Stimulated activated CD8-positive, alpha-beta memory T cell treated with anti-CD3 and anti-CD28 coated beads, Interleukin-7, amount 100 ng/mL, for 48 hours (primary cell): ENCODE measurements around the gene NDUFS6.

Experiments used
- DNase-seq, 2 donors: peaks; one replicate each; pipeline ENCODE4 v3.0.0-alpha.2; 2020; ENCODE audit warnings: low read depth in 1 of 2; ENCODE audit errors: extremely low read depth in 1 of 2

Gene NDUFS6

DNA sequence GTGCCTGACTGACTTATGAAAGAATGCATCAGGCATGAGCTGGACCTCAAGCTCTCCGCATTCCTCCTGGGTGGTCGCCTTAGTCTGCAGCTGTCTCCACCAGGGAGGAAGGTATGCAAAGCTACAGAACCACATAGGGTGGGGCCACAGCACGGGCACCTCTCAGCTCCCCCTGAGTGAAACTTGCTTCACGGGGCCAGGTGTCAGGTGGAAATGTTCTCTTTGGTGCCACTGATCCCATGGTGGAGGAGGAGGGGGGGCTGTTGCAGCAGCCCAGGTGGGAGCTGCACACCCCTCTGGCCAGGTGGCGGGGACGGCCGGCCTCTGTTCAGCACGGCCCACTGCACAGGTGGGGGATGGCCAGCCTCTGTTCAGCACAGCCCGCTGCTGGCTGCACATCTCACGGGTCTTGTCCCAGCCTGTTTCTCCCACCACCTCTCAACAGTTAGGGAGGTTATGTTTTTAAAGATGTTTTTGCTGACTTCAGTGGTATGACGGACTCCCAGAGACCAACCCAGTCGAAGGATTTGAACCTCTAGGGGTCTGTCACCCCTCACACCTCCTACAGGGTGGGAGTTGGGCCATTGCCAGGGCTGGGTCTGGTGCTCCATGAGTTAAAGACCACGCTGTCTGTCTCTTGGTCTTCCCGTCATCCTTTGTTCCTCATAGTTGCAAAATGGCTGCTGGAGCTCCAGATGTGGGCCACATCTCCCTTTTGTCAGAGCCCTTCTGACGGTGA lies 35.9 kb upstream of the NDUFS6 start:
- DNase-seq: no peak

- DNase-seq: no peak
Observed at GRCh38 chr5:1765880-1766235, 35.3 kb upstream of the NDUFS6 start.

GRCh38 chr5:1767524-1768282 lies 33.5 kb upstream of the NDUFS6 start:
- DNase-seq: no peak

- no peak for DNase-seq
Observed at GRCh38 chr5:1768283-1769000, 32.8 kb upstream of the NDUFS6 start.

DNA sequence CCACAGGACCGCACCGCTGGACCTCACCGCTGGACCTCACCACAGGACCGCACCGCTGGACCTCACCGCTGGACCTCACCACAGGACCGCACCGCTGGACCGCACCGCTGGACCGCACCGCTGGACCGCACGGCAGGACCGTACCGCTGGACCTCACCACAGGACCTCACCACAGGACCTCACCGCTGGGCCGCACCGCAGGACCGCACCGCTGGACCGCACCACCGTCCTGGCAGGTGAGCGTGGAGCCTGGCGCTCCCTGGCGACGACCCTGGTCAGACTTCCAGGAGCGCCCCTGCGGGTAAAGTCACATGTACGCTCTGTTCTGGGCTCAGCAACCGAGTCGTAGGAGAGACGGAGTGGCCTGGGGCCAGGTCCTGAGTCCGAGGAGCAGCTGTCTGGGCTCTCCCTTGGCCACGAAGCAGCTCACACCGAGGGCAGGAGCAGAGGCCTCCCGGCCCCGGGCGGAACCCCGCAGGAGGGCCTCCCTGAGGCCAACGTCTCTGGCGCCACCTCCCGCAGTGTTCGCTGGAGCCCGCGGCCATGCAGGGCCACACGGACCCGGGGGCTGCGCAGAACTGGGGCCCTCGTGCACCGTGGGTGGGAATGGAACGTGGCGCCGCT lies 32.1 kb upstream of the NDUFS6 start:
- no peak for DNase-seq

DNA sequence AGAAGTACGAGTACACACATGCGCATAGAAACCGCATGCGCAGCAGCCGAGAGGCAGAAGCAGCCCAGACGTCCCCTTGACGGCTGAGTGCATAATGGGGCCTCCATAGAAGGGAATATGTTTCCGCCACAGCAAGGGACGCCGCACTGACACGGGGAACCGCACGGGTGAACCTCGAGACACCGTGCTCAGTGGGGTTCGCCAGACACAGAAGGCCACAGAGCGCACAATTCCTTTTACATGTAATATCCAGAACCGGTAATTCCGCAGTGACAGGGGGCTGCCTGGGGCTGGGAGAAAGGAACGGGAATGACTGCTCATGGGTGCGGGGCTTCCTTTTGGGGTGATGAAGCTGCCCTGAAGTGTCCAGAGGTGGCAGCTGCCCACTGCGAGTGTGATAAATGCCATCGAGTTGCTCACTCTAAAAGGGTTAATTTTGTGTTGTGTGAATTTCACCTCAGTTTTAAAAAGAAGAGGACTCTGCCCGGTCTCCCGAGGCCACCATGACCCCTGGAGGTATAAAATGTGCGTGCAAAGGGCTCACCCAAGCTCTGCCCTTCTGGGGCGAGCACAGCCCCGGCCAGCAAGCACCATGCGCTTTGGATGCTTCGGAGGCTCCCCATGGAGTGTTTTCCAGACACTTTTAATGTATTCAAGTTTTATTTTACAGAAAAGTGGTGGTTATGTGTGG lies 31.3 kb upstream of the NDUFS6 start:
- DNase-seq: no peak

DNA sequence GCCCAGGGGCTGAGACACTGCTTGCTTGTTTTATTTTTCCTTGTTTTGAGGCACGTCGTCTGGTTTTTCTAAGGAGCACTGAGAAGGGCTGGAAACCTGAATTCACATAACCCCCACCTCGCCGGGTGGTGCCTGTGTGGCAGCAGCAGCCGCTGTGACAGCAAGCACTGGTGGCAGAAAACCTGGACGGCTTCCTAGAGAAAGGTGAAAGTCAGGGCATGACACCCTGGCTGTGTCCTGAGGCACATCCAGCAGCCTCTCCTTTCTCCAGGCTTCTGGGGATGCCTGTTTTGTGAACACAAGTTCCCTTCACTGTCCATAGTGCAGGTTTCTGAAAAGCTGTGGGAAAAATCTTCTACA lies 30.8 kb upstream of the NDUFS6 start:
- DNase-seq: no peak

DNA sequence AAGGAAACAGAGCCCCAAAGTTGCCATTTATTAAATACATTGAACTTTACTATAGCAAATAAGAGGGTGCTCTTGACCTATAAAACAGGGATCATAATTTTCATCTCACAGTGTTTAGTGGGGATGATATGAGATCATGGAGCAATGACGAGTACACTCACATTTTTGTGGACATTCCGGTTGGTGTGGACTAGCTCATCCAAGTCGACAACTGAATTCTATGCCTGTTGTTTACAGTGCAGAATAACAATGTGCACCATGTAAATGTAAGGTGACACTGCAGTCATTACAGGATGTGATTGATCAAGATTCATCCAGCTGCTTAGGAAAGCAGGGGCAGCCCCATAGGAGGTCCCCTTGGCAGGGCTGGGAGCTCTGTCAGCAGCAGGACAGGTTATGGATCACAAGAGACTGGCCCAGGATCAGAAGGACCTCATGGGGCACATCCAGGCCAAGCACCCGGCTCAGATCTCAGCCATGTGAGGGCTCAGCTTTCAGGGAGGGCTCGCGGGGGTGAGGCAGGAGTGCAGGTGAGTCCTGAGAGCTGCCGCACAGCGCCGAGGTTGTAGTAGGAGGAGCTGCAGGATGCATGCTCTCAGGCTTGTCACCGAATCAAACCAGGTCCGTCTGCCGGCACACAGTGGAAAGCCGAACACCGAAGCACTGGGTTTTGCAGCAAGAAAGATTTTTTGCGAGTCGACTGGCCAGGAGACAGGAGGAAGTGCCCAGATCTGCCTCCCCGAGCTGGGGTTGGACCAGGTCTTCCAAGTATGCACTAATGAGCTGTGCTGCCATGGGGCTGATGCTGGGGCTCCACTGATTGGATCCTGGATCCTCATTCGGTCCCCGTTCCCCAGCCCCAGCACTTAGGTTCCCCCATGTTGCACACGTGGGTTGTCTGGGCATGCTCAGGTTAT lies 29.8 kb upstream of the NDUFS6 start:
- no peak for DNase-seq

- DNase-seq: no peak
Observed at GRCh38 chr5:1772634-1773033, 28.6 kb upstream of the NDUFS6 start.

DNA sequence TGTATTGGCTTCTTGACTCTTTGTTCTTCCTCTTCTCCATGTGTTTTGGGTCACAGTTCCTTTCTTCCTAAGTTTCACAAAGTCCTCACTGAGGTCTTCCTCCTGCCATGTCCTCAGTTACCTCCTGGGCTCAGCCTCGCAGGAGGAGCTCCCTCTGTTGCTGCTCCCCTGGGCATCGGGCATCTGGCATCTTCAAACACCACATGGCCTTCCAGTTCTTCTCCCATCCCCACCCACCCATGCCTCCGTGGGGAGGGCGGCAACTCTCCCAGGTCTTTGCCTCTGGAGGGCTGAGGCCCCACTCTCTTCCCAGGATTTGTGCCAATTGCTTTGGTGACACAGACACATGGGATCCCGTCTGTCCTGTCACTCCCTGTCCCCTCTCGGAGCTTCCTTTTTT lies 24.4 kb upstream of the NDUFS6 start:
- no peak for DNase-seq

GRCh38 chr5:1777281-1778137 lies 23.7 kb upstream of the NDUFS6 start:
- no peak for DNase-seq

DNA sequence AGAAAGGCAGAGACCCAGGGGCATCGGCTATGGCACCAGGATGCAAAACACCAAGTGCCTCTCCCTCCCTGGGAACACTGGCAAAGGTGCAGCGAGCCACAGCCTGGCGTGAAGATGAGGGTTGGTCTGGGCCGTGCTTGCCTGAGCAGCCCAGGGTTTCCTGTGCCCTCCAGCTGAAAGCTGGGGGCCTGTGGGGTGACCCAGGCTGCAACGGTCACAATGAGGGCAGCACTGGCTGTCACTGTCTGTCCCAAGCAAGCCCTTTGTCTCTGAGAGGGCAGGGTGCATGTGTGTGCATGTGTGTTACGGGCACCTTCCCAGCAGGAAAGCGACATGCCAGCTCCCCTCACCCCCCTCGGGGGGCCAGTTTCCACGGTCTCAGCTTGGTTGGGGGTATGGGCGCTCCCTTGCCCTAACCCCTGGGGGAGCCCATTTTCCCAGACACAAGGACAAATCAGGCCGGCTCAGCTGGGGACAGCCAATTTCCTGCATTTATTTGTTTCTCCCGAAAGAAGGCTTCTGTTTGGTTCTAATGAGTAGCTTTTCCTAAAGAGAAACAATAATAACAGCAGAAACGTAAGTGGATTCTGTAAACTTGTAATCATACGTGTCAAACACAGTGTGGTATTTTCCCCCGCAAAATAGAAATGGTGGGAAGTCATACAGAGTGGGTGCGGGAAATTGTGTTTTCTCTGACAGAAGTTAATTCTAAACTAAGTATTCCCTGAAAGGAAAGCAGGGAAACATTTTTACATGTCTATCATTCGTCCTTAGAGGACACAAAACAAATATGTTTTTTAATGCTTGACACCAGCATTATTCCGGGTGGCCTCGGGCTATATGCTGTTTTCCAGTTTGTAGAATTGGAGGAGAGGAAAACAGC lies 22.8 kb upstream of the NDUFS6 start:
- DNase-seq: no peak

GRCh38 chr5:1779021-1779680 lies 22.1 kb upstream of the NDUFS6 start:
- no peak for DNase-seq

DNA sequence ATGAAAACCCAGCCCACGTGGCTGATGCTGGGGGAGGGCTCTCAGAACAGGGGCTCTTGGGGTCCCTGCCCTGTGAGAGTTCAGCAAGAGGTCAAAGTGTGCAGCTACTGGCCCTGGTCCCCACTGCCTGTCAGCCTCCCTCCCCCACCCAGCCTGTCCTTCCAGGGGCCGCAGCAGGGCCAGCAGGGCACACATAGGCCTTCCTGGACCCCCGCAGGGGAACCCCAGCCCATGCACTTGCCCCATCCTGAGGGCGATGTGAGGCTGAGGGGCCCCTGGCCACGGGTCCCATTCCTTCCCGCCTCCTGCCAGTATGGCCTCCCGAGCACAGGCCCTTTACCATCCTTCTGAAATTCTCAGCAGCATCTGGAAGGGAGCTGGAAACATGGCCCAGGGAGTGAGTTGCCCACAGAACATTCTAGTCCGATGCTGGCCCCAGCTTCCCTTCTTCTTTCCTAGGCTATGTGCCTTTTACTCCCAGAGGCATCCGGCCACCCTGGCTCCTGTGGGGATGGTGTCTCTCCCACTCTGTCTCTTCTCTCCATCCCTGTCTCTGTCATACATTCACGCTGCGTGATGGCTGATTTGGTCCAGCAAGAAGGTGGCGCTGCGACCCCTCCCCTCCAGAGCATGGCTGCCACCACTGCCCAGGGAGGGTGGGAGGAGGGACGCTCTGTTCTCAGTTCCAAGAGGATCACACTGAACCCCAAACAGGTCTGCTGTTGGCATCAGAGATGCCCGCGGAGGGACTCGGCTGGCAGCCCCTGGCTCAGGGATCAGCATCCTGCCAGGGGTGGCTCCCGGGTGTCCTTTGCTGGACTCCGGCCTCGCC lies 21.2 kb upstream of the NDUFS6 start:
- DNase-seq: no peak

DNA sequence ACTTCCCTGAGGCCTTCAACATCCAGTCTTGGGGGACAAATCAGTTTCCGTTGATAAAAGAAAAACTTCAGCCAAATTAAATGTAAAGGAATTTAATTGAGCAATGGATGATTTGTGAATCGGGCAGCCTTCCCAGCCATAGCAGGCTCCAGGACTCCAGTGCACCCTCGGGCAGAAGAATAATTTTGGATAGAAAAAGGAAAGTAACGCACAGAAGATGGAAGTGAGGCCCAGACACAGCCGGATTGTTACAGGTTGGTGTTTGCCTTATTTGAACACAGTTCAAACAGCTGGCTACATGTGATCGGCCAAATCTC lies 20.6 kb upstream of the NDUFS6 start:
- no peak for DNase-seq

- no peak for DNase-seq
Observed at GRCh38 chr5:1781107-1781506, 20.1 kb upstream of the NDUFS6 start.
